ENCODE measurements around the gene RNF150. TPM values are rescaled to one million over a fixed set of nuclear protein-coding genes. Genes with fewer than 3 reads are reported as not detected.

RNF150 gene
- total RNA-seq, 2 experiments from 2014 or later = 0.02 to 0.14 TPM

GRCh38 chr4:141038428-141038827 is 94.8 kb downstream of the RNF150 start:
- DNase-seq = no peak
- Mint-ChIP-seq H3K9me3 (ENCODE audit: low read depth) (no peaks in the 10 kb centered on the region), H3K27ac (no peak overlapping the region), H3K4me3 (no peak overlapping the region), H3K36me3 (ENCODE audit: low read depth) (no peaks in the 10 kb centered on the region), H3K27me3 (peaks cover 6% of the 10 kb centered on the region), H3K4me1 (no peaks in the 10 kb centered on the region)
- ATAC-seq = no peak
- intact Hi-C loops (cut with DNase I, micrococcal nuclease) = no loop called here
- ChIA-PET POLR2A (no interaction called here), CTCF (no interaction called here)

- H3K27me3 Mint-ChIP-seq = peaks cover 6% of the 10 kb centered on the region
These were observed 95.8 kb downstream of the RNF150 start for GRCh38 chr4:141037446-141037845.

GRCh38 chr4:141036786-141037185 is 96.5 kb downstream of the RNF150 start:
- POLR2A ChIA-PET = no interaction called here
- Mint-ChIP-seq H3K36me3 (ENCODE audit: low read depth) (no peaks in the 10 kb centered on the region), H3K4me3 (no peak overlapping the region), H3K27me3 (peaks cover 6% of the 10 kb centered on the region), H3K4me1 (no peaks in the 10 kb centered on the region), H3K9me3 (ENCODE audit: low read depth) (no peaks in the 10 kb centered on the region), H3K27ac (no peak overlapping the region)
- intact Hi-C loops (cut with DNase I, micrococcal nuclease) = no loop called here
- CTCF ChIA-PET = interaction anchor here (0.5 kb wide), 1 partner anchor 41 kb away, joined by 4 read pairs; no protein-coding TSS in a partner anchor
- DNase-seq = no peak
- ATAC-seq = no peak

More at GRCh38 chr4:141037446-141037845, 95.8 kb downstream of the RNF150 start:
- H3K4me3 Mint-ChIP-seq = no peak overlapping the region
- H3K9me3 Mint-ChIP-seq (ENCODE audit: low read depth) = no peaks in the 10 kb centered on the region
- POLR2A ChIA-PET = no interaction called here
- DNase-seq (no peak), ATAC-seq (no peak)
- H3K27ac Mint-ChIP-seq = no peak overlapping the region
- no peaks in the 10 kb centered on the region for H3K36me3 Mint-ChIP-seq (ENCODE audit: low read depth)
- CTCF ChIA-PET = interaction anchor here (0.6 kb wide), 1 partner anchor 8 kb away, joined by 3 read pairs; no protein-coding TSS in a partner anchor
- no peaks in the 10 kb centered on the region for H3K4me1 Mint-ChIP-seq
- intact Hi-C loops (cut with DNase I, micrococcal nuclease) = no loop called here

- H3K9me3 Mint-ChIP-seq (ENCODE audit: low read depth) = no peaks in the 10 kb centered on the region
- DNase-seq = no peak
- intact Hi-C loops (cut with DNase I, micrococcal nuclease) = no loop called here
- ChIA-PET CTCF (interaction anchor here (0.5 kb wide), 1 partner anchor 283 kb away, joined by 3 read pairs; no protein-coding TSS in a partner anchor), POLR2A (no interaction called here)
- no peak overlapping the region for H3K27ac Mint-ChIP-seq
- H3K27me3 Mint-ChIP-seq = peaks cover 10% of the 10 kb centered on the region
- H3K4me3 Mint-ChIP-seq = no peak overlapping the region
- no peaks in the 10 kb centered on the region for H3K36me3 Mint-ChIP-seq (ENCODE audit: low read depth)
- no peak for ATAC-seq
- H3K4me1 Mint-ChIP-seq = no peaks in the 10 kb centered on the region
These were observed 97.3 kb downstream of the RNF150 start for GRCh38 chr4:141035920-141036319.

GRCh38 chr4:141028024-141028529 is 105.2 kb downstream of the RNF150 start:
- CTCF ChIA-PET = interaction anchor here (1.1 kb wide), 1 partner anchor 9 kb away, joined by 3 read pairs; no protein-coding TSS in a partner anchor

GRCh38 chr4:141027421-141027820 is 105.8 kb downstream of the RNF150 start:
- CTCF ChIA-PET = no interaction called here
- Mint-ChIP-seq H3K27ac (no peak overlapping the region), H3K36me3 (ENCODE audit: low read depth) (no peaks in the 10 kb centered on the region), H3K4me3 (no peak overlapping the region), H3K9me3 (ENCODE audit: low read depth) (no peaks in the 10 kb centered on the region), H3K27me3 (peaks cover 6% of the 10 kb centered on the region), H3K4me1 (no peaks in the 10 kb centered on the region)
- DNase-seq = no peak
- POLR2A ChIA-PET = no interaction called here
- intact Hi-C loops (cut with DNase I, micrococcal nuclease) = no loop called here
- ATAC-seq = no peak

More at GRCh38 chr4:141028024-141028529, 105.2 kb downstream of the RNF150 start:
- ATAC-seq (no peak), DNase-seq (no peak)
- H3K9me3 Mint-ChIP-seq (ENCODE audit: low read depth) = no peaks in the 10 kb centered on the region
- intact Hi-C loops (cut with DNase I, micrococcal nuclease) = no loop called here
- no peak overlapping the region for H3K4me3 Mint-ChIP-seq
- POLR2A ChIA-PET = no interaction called here
- no peaks in the 10 kb centered on the region for H3K36me3 Mint-ChIP-seq (ENCODE audit: low read depth)
- H3K27ac Mint-ChIP-seq = no peak overlapping the region
- H3K4me1 Mint-ChIP-seq = no peaks in the 10 kb centered on the region
- H3K27me3 Mint-ChIP-seq = peaks cover 6% of the 10 kb centered on the region

- ChIA-PET POLR2A (no interaction called here), CTCF (no interaction called here)
- no peak for ATAC-seq
- Mint-ChIP-seq H3K4me1 (no peaks in the 10 kb centered on the region), H3K27me3 (peaks cover 6% of the 10 kb centered on the region), H3K4me3 (no peak overlapping the region), H3K36me3 (ENCODE audit: low read depth) (no peaks in the 10 kb centered on the region), H3K27ac (no peak overlapping the region), H3K9me3 (ENCODE audit: low read depth) (no peaks in the 10 kb centered on the region)
- DNase-seq = no peak
- intact Hi-C loops (cut with DNase I, micrococcal nuclease) = no loop called here
These were observed 106.4 kb downstream of the RNF150 start for GRCh38 chr4:141026900-141027299.

GRCh38 chr4:141023051-141023450 is 110.2 kb downstream of the RNF150 start:
- DNase-seq = no peak
- ChIA-PET POLR2A (no interaction called here), CTCF (interaction anchor here (1.0 to 1.4 kb wide), 2 partner anchors 11 to 111 kb away, joined by 3 read pairs; no protein-coding TSS in a partner anchor)
- Mint-ChIP-seq H3K4me1 (no peaks in the 10 kb centered on the region), H3K36me3 (ENCODE audit: low read depth) (no peaks in the 10 kb centered on the region), H3K4me3 (no peak overlapping the region), H3K27me3 (peaks cover 2% of the 10 kb centered on the region), H3K27ac (no peak overlapping the region), H3K9me3 (ENCODE audit: low read depth) (no peaks in the 10 kb centered on the region)
- intact Hi-C loops (cut with DNase I, micrococcal nuclease) = no loop called here
- ATAC-seq = no peak

GRCh38 chr4:141022111-141022695 is 111.1 kb downstream of the RNF150 start:
- ATAC-seq (no peak), DNase-seq (no peak)
- Mint-ChIP-seq H3K27me3 (peaks cover 2% of the 10 kb centered on the region), H3K9me3 (ENCODE audit: low read depth) (no peaks in the 10 kb centered on the region), H3K36me3 (ENCODE audit: low read depth) (no peaks in the 10 kb centered on the region), H3K27ac (no peak overlapping the region), H3K4me3 (no peak overlapping the region), H3K4me1 (no peaks in the 10 kb centered on the region)
- CTCF ChIA-PET = interaction anchor here (1.0 kb wide), 1 partner anchor 112 kb away, joined by 3 read pairs; no protein-coding TSS in a partner anchor
- intact Hi-C loops (cut with DNase I, micrococcal nuclease) = no loop called here
- POLR2A ChIA-PET = no interaction called here

GRCh38 chr4:141021397-141022110 is 111.7 kb downstream of the RNF150 start:
- peaks cover 2% of the 10 kb centered on the region for H3K27me3 Mint-ChIP-seq
- DNase-seq = no peak
- no peaks in the 10 kb centered on the region for H3K36me3 Mint-ChIP-seq (ENCODE audit: low read depth)
- ChIA-PET POLR2A (no interaction called here), CTCF (no interaction called here)
- H3K27ac Mint-ChIP-seq = no peak overlapping the region
- no peaks in the 10 kb centered on the region for H3K4me1 Mint-ChIP-seq
- intact Hi-C loops (cut with DNase I, micrococcal nuclease) = no loop called here
- ATAC-seq = no peak
- no peaks in the 10 kb centered on the region for H3K9me3 Mint-ChIP-seq (ENCODE audit: low read depth)
- no peak overlapping the region for H3K4me3 Mint-ChIP-seq

- CTCF ChIA-PET = no interaction called here
- ATAC-seq (no peak), DNase-seq (no peak)
- Mint-ChIP-seq H3K27me3 (peaks cover 2% of the 10 kb centered on the region), H3K4me3 (no peak overlapping the region), H3K27ac (no peak overlapping the region), H3K4me1 (no peaks in the 10 kb centered on the region), H3K9me3 (ENCODE audit: low read depth) (no peaks in the 10 kb centered on the region), H3K36me3 (ENCODE audit: low read depth) (no peaks in the 10 kb centered on the region)
- POLR2A ChIA-PET = no interaction called here
- intact Hi-C loops (cut with DNase I, micrococcal nuclease) = no loop called here
These were observed 112.4 kb downstream of the RNF150 start for GRCh38 chr4:141020801-141021261.

- intact Hi-C loops (cut with DNase I, micrococcal nuclease) = no loop called here
- Mint-ChIP-seq H3K27ac (no peak overlapping the region), H3K9me3 (ENCODE audit: low read depth) (no peaks in the 10 kb centered on the region), H3K4me3 (no peak overlapping the region), H3K36me3 (ENCODE audit: low read depth) (no peaks in the 10 kb centered on the region), H3K27me3 (peaks cover 2% of the 10 kb centered on the region), H3K4me1 (no peaks in the 10 kb centered on the region)
- CTCF ChIA-PET = interaction anchor here (1.6 kb wide), 1 partner anchor 38 kb away, joined by 3 read pairs; no protein-coding TSS in a partner anchor
- no peak for DNase-seq
- no peak for ATAC-seq
- POLR2A ChIA-PET = no interaction called here
These were observed 113.5 kb downstream of the RNF150 start for GRCh38 chr4:141019768-141020167.
